ENCODE results near the gene DAGLA.

DNA sequence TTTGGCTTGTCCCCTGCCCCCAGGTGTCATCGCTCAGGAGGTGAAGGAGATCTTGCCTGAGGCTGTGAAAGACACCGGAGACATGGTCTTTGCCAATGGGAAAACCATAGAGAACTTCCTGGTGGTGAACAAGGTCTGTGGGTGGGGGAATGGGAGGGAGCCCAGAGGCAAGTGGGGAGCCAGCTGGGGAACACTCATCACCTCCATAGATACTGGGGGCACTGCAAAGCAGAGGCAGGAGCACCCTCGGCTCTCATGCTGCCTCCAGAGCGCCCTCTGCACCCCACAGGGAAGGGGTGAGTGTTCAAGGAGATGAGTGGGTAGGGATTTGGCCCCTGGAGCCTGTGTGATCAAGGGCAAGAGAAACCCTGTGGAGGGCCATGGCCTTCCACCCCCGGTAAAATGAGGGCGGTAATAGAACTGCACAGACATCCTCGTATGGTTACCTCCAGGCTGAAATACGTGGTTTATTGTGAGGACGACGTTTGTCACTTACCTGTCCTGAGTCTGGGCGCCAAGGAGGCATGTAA is 98.2 kb downstream of the DAGLA start:
- TF ChIP-seq, protein P1, sequence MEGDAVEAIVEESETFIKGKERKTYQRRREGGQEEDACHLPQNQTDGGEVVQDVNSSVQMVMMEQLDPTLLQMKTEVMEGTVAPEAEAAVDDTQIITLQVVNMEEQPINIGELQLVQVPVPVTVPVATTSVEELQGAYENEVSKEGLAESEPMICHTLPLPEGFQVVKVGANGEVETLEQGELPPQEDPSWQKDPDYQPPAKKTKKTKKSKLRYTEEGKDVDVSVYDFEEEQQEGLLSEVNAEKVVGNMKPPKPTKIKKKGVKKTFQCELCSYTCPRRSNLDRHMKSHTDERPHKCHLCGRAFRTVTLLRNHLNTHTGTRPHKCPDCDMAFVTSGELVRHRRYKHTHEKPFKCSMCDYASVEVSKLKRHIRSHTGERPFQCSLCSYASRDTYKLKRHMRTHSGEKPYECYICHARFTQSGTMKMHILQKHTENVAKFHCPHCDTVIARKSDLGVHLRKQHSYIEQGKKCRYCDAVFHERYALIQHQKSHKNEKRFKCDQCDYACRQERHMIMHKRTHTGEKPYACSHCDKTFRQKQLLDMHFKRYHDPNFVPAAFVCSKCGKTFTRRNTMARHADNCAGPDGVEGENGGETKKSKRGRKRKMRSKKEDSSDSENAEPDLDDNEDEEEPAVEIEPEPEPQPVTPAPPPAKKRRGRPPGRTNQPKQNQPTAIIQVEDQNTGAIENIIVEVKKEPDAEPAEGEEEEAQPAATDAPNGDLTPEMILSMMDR (IDR thresholded peaks at IDR 0.05), result no peak
- TF ChIP-seq ETV6 (CRISPR knock-in tag; IDR thresholded peaks at IDR 0.05), result no peak
- TF ChIP-seq IRF2 (CRISPR knock-in tag; IDR thresholded peaks at IDR 0.05; ENCODE audit: borderline replicate concordance, low read depth), result no peak
- no peak for TF ChIP-seq NR1H2 (CRISPR knock-in tag; IDR thresholded peaks at IDR 0.05)
- TF ChIP-seq ZNF138 (CRISPR knock-in tag; conservative IDR thresholded peaks at IDR 0.05), result no peak
- TF ChIP-seq, protein P2, sequence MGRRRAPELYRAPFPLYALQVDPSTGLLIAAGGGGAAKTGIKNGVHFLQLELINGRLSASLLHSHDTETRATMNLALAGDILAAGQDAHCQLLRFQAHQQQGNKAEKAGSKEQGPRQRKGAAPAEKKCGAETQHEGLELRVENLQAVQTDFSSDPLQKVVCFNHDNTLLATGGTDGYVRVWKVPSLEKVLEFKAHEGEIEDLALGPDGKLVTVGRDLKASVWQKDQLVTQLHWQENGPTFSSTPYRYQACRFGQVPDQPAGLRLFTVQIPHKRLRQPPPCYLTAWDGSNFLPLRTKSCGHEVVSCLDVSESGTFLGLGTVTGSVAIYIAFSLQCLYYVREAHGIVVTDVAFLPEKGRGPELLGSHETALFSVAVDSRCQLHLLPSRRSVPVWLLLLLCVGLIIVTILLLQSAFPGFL (CRISPR knock-in tag; IDR thresholded peaks at IDR 0.05; ENCODE audit: borderline replicate concordance), result no peak

All from WTC11 (cell line).